Vagina (tissue), 2 donors: ENCODE data around the gene GABBR2. TPM values are rescaled to one million over a fixed set of nuclear protein-coding genes. Genes with fewer than 3 reads are reported as not detected.
A peak's percentile ranks its signal among the peaks of the same experiment; 100 is the strongest.

ENCODE experiments used
- DNase-seq, 2 donors: peaks; one replicate each; pipeline ENCODE4 v3.0.0-alpha.2; 2017; ENCODE audit errors: extremely low spot score in 2 of 2
- H3K27ac ChIP-seq: fragments of 200-600 bp; sonication (generic); one replicate; pipeline ENCODE4 v1.5.1; 2019
- H3K27me3 ChIP-seq: fragments of 200-600 bp; sonication (generic); one replicate; pipeline ENCODE4 v1.5.1; 2019
- H3K36me3 ChIP-seq, 2 donors: fragments of 200-600 bp; sonication (generic); one replicate each; pipeline ENCODE4 v1.5.1; 2017 to 2019
- H3K4me1 ChIP-seq: fragments of 200-600 bp; sonication (generic); one replicate; pipeline ENCODE4 v1.5.1; 2019
- H3K4me3 ChIP-seq, 2 donors: fragments of 200-600 bp; sonication (generic); 1 replicate in 1 of 2; 2 replicates in 1 of 2; pipeline ENCODE4 v1.5.1; 2016 to 2019
- H3K9me3 ChIP-seq: fragments of 200-600 bp; sonication (generic); one replicate; pipeline ENCODE4 v1.5.1; 2019
- CTCF ChIP-seq, 3 experiments: fragments of 450-650 bp in 2 of 3; fragments of 200-600 bp in 1 of 3; sonication (generic) in 1 of 3; IDR thresholded peaks; one replicate each; pipeline ENCODE4 v1.5.1; 2017 to 2019; ENCODE audit warnings: antibody characterized with exemption in 3 of 3, mild to moderate bottlenecking in 2 of 3, moderate library complexity in 2 of 3
- POLR2A ChIP-seq, 2 donors: fragments of 450-650 bp; IDR thresholded peaks; one replicate each; pipeline ENCODE4 v1.6.1; 2017; ENCODE audit warnings: antibody characterized with exemption in 2 of 2, mild to moderate bottlenecking in 2 of 2, moderate library complexity in 2 of 2
- POLR2AphosphoS5 ChIP-seq, 2 donors: sonication (generic); formaldehyde crosslinking; IDR thresholded peaks; one replicate each; pipeline ENCODE4 v1.9.0; 2017; ENCODE audit warnings: antibody characterized with exemption in 2 of 2, mild to moderate bottlenecking in 2 of 2, low read depth in 1 of 2; ENCODE audit not compliant: insufficient read depth in 1 of 2
- intact Hi-C: fragments of 100-400 bp; cut with DNase I; formaldehyde crosslinking; loops from one replicate; pipeline ENCODE4 v1.15.1; 2023
- total RNA-seq: library from RNA; depleted of rRNA; stranded (reverse); fragments of >200 nt; gene quantifications from one replicate; pipeline ENCODE4 v1.2.3, GENCODE V29; 2016

Gene GABBR2
- total RNA-seq, 1 donor from 2014 or later = not detected

GRCh38 chr9:98326459-98327248 lies 382.1 kb downstream of the GABBR2 start:
- intact Hi-C loops = no loop called here
- TF ChIP-seq POLR2A (IDR thresholded peaks at IDR 0.05) (no peak), CTCF (IDR thresholded peaks at IDR 0.05) (no peak), POLR2AphosphoS5 (IDR thresholded peaks at IDR 0.05; ENCODE audit: insufficient read depth in 1 of 2, low read depth in 1 of 2) (no peak)
- DNase-seq = peak in 1 of 2 donors; percentile 77

GRCh38 chr9:98324801-98325200 lies 383.9 kb downstream of the GABBR2 start:
- intact Hi-C loops = no loop called here
- no peak for TF ChIP-seq CTCF (IDR thresholded peaks at IDR 0.05)
- no peak for TF ChIP-seq POLR2AphosphoS5 (IDR thresholded peaks at IDR 0.05; ENCODE audit: insufficient read depth in 1 of 2, low read depth in 1 of 2)
- no peak for TF ChIP-seq POLR2A (IDR thresholded peaks at IDR 0.05)
- Histone ChIP-seq H3K36me3 (no peaks in the 10 kb centered on the region), H3K9me3 (no peaks in the 10 kb centered on the region), H3K4me1 (no peaks in the 10 kb centered on the region), H3K27me3 (no peaks in the 10 kb centered on the region), H3K27ac (no peak overlapping the region), H3K4me3 (no peak overlapping the region)
- peak in 1 of 2 donors; percentile 2 for DNase-seq

More at GRCh38 chr9:98326459-98327248, 382.1 kb downstream of the GABBR2 start:
- no peak overlapping the region for H3K4me3 ChIP-seq
- no peaks in the 10 kb centered on the region for H3K36me3 ChIP-seq
- H3K27ac ChIP-seq = no peak overlapping the region
- H3K4me1 ChIP-seq = no peaks in the 10 kb centered on the region
- H3K9me3 ChIP-seq = no peaks in the 10 kb centered on the region
- H3K27me3 ChIP-seq = no peaks in the 10 kb centered on the region

GRCh38 chr9:98323831-98324135 lies 385.0 kb downstream of the GABBR2 start:
- H3K36me3 ChIP-seq = no peaks in the 10 kb centered on the region
- no peaks in the 10 kb centered on the region for H3K4me1 ChIP-seq
- no peaks in the 10 kb centered on the region for H3K27me3 ChIP-seq
- intact Hi-C loops = no loop called here
- no peak overlapping the region for H3K4me3 ChIP-seq
- DNase-seq = peak in 1 of 2 donors; percentile 77
- H3K27ac ChIP-seq = no peak overlapping the region
- TF ChIP-seq POLR2AphosphoS5 (IDR thresholded peaks at IDR 0.05; ENCODE audit: insufficient read depth in 1 of 2, low read depth in 1 of 2) (no peak), CTCF (IDR thresholded peaks at IDR 0.05) (no peak), POLR2A (IDR thresholded peaks at IDR 0.05) (no peak)
- no peaks in the 10 kb centered on the region for H3K9me3 ChIP-seq

GRCh38 chr9:98323051-98323830 lies 385.5 kb downstream of the GABBR2 start:
- no peaks in the 10 kb centered on the region for H3K9me3 ChIP-seq
- H3K4me3 ChIP-seq = no peak overlapping the region
- H3K27me3 ChIP-seq = no peaks in the 10 kb centered on the region
- no peaks in the 10 kb centered on the region for H3K4me1 ChIP-seq
- DNase-seq = peak in 1 of 2 donors; percentile 58
- TF ChIP-seq POLR2A (IDR thresholded peaks at IDR 0.05) (no peak), POLR2AphosphoS5 (IDR thresholded peaks at IDR 0.05; ENCODE audit: insufficient read depth in 1 of 2, low read depth in 1 of 2) (no peak), CTCF (IDR thresholded peaks at IDR 0.05) (no peak)
- H3K27ac ChIP-seq = no peak overlapping the region
- intact Hi-C loops = no loop called here
- H3K36me3 ChIP-seq = no peaks in the 10 kb centered on the region

- Histone ChIP-seq H3K4me1 (no peaks in the 10 kb centered on the region), H3K9me3 (no peaks in the 10 kb centered on the region), H3K4me3 (no peak overlapping the region), H3K36me3 (no peaks in the 10 kb centered on the region), H3K27me3 (no peaks in the 10 kb centered on the region), H3K27ac (no peak overlapping the region)
- no peak for DNase-seq
- TF ChIP-seq CTCF (IDR thresholded peaks at IDR 0.05) (no peak), POLR2AphosphoS5 (IDR thresholded peaks at IDR 0.05; ENCODE audit: insufficient read depth in 1 of 2, low read depth in 1 of 2) (no peak), POLR2A (IDR thresholded peaks at IDR 0.05) (no peak)
- intact Hi-C loops = no loop called here
Measured at GRCh38 chr9:98321269-98321668, 387.5 kb downstream of the GABBR2 start.
